ENCODE data around the gene SGCD.
"Not testable (repeated sequence)": the region's sequence is repeated elsewhere in the genome, so short reads cannot be mapped to it uniquely, and the experiment has no call there.

SGCD gene

DNA sequence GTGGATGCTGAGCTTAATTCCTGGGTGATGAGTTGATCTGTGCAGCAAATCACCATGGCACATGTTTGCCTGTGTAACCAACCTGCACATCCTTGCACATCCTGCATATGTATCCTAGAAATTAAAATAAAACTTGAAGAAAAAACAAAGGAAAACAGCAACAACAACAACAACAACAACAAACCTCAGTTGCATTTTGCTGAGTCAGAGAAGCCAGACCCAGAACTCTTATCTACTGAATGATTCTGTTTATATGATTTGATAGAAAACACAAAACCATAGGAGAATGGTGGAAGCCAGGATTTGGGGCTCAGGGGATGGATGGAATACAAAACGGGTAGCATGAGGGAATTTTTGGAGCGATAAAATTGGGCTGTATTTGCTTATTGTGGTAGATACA is 307.3 kb downstream of the SGCD start:
- no peak for DNase-seq (ENCODE audit: low spot score)

GRCh38 chr5:156640691-156641241 is 313.8 kb downstream of the SGCD start:
- DNase-seq (ENCODE audit: low spot score) = peak; percentile 71

GRCh38 chr5:156641686-156642085 is 314.7 kb downstream of the SGCD start:
- peak; percentile 32 for DNase-seq (ENCODE audit: low spot score)

DNA sequence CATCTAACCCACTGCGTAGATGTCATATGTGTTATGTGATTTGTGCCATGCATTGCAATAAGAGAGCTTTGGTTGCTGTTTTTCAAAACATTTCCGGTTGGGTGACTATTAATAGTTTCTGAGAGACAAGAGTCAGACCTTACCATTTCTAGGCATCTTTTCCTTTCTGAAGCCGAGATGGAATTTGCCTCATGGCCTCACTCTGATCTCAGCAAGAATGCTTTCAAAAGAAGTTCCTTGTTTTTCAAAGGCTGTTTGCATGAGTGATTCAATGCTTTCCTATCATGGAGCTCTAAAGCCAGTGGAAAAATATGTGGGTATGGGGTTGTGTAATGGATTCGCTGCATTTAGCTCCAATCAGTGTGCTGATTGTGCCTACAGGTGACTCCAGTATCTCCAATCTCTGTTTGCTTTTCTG is 320.1 kb downstream of the SGCD start:
- DNase-seq (ENCODE audit: low spot score) = no peak

GRCh38 chr5:156654444-156654843 is 327.5 kb downstream of the SGCD start:
- no peak for DNase-seq (ENCODE audit: low spot score)

DNA sequence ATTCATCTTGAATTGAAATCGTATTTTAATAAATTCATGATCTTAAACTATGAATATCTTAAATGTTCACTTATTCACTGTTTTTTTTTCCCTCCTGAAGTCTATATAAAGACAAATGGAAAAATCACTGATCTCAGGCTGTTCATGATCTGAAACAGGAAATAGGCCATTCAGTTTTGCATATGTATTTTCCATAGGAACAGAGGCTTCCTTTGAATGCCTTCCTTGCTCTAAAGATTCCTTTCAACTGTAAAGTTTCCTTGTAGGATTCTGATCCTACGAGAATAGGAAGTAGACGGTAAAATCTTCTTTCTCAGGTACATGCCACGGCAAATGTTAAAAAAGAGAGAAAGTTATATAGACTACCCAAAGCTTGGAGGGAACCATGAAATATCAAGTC is 328.8 kb downstream of the SGCD start:
- no peak for DNase-seq (ENCODE audit: low spot score)

GRCh38 chr5:156664832-156665231 is 337.9 kb downstream of the SGCD start:
- DNase-seq (ENCODE audit: low spot score) = not testable (repeated sequence)

GRCh38 chr5:156666686-156667085 is 339.7 kb downstream of the SGCD start:
- DNase-seq (ENCODE audit: low spot score) = not testable (repeated sequence)

- DNase-seq (ENCODE audit: low spot score) = no peak
Observed at GRCh38 chr5:156667616-156668015, 340.7 kb downstream of the SGCD start.

- no peak for DNase-seq (ENCODE audit: low spot score)
Observed at GRCh38 chr5:156669416-156669815, 342.5 kb downstream of the SGCD start.

- no peak for DNase-seq (ENCODE audit: low spot score)
Observed at GRCh38 chr5:156670615-156671014, 343.7 kb downstream of the SGCD start.

DNA sequence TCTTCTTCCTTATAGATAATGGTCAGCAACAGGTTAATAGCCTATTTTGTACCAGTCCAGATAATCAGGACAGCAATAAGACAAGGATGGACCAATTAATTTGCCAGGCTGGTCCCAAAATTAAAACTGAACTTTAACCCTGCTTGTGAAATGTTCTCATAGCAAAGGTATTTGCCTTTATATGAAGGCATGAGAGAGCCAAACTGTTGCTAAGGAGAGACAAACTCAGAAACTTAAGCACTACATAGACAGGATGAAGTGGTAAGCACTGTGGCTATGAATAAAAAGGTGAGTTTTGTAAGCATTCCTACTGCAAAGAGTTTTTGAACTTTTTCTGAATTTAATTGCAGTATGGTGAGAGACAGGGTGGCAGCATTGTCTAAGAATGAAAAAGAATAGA is 348.4 kb downstream of the SGCD start:
- DNase-seq (ENCODE audit: low spot score) = no peak

GRCh38 chr5:156677963-156678362 is 351.0 kb downstream of the SGCD start:
- no peak for DNase-seq (ENCODE audit: low spot score)

DNA sequence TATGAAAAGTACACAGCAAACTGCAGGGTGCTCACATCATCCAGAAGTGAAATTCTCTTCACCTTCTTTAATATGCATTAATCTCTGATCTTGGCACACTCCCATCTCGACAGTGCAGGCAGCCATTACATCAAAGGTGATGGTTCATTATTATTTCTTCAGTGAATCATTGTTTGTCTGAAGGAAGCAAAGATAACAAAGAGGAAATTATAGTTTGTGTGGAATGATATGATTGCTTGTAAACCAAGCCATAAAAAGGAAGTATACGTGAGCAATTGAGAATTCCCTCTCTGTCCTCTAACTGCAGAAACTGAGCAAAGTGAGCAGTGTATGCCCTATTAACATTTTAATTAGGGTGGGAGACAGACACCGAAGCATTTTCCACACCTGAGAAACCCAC is 351.5 kb downstream of the SGCD start:
- no peak for DNase-seq (ENCODE audit: low spot score)

DNA sequence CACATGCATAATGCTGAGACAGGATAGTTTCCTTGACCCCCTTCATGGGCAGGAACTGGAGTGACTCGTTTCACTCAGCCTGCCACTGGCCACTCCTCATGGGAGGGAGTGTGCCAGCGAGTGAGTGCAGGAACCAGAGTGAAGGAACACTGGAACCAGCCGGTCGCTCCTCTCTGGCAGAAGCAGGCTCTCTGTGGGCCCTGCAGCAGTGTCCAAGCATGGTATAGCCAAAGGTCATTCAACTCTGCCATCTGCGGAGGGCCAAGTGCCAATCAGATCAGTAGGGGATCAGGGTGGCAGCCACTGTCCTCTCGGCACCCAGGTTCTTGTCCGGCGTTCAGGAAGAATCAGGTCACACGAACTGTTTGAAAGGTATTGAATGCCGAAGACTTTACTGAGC is 353.9 kb downstream of the SGCD start:
- DNase-seq (ENCODE audit: low spot score) = no peak

DNA sequence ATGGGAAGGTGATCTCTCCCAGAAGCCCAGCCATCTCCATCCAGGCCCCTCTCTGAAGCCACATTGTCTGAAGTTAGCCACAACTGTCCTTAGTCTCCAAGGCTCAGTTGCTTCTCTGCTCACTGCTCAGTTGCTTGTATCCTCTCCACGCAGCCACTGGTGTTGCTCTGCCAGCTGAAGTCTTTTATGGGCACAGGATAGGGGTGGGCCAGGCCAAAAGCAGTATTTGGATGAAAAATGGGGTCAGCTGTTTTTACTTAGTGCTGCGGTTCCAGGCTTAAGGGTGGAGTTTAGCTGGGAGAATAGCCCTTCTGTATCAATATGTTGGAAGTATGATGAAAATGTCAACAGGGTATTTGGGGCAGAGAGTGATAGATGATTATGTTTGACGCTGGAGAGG is 354.3 kb downstream of the SGCD start:
- peak; percentile 31 for DNase-seq (ENCODE audit: low spot score)

DNA sequence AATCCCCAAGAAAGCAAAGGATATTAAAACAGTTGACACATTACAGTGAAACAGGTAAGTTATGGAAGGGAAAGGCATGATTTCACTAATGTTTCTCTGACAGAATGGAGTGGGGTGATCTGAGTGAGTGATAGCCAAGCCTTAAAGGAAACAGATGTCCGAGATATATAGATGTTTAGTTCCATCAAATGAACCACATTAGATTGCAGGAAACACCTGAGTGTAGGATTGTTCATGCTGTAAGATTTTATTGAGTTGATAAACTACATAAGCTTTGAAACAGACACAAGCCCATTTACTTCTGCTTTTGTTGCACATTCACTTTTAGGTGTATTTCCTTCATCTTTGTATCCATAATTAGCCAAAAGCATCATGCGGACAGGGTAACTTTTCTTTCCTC is 356.0 kb downstream of the SGCD start:
- no peak for DNase-seq (ENCODE audit: low spot score)

GRCh38 chr5:156683509-156683908 is 356.5 kb downstream of the SGCD start:
- no peak for DNase-seq (ENCODE audit: low spot score)

DNA sequence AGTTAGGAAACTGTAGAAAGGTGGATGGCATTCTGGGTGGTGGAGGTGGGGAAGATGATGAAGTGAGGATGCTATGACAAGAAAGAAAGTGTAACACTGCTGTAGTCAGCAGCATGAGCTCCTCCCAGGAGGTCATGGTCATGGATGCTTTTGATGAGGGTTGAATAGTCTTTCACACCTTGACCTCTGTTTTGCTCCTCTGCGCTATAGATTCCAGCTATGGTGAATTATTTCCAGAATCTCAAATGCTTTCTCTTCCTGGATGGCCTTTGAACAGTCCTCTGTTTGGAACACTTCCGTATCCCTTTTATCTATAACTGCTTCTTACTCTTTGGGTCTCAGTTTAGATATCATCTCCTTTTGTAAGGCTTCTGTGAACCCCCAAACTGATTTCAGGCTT is 357.3 kb downstream of the SGCD start:
- DNase-seq (ENCODE audit: low spot score) = no peak

- DNase-seq (ENCODE audit: low spot score) = no peak
Observed at GRCh38 chr5:156685481-156685880, 358.5 kb downstream of the SGCD start.

GRCh38 chr5:156686380-156686779 is 359.4 kb downstream of the SGCD start:
- no peak for DNase-seq (ENCODE audit: low spot score)

DNA sequence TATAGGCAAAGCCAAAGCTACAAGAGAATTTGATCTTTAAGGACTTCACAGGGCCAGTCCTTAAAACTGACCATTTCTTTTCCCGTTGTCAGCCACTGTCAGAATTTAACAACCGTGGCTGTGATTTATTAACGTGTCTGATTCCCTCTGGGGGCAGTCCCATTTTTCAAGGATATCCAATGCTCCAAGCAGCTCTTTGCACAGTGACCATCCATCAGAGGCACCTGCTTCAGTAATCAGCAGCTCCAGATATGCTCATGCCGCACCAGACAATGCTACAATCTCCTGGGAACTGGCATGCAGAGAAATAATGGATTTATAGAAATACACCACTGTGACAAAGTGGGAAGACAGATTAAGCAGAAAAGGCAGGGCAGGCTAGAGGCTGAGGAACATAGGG is 359.8 kb downstream of the SGCD start:
- DNase-seq (ENCODE audit: low spot score) = no peak

- DNase-seq (ENCODE audit: low spot score) = no peak
Observed at GRCh38 chr5:156687514-156687913, 360.6 kb downstream of the SGCD start.

GRCh38 chr5:156691572-156691971 is 364.6 kb downstream of the SGCD start:
- no peak for DNase-seq (ENCODE audit: low spot score)

DNA sequence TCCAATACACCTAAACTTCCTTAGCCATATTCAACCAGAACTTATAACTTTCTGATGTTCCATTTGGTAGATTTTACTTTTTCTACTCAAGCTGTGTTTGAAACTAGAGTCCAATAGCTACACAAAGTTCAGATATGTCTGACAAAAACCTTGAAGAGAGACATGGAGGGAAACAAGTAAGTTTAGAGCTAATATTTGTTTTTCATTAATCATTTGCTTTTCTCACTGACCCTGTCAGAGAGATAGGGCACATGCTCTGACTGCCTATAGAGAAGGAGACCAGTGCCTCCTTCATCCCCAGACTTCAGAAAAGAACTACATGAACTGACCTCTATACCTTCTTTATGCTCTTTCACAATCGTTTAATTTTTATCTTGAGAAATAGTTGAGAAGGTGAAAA is 366.1 kb downstream of the SGCD start:
- DNase-seq (ENCODE audit: low spot score) = no peak

Data from AG20443 (cell line).